PC-9 (cell line): Measurements from ENCODE around the gene ITGA2B. TPM values are rescaled to one million over a fixed set of nuclear protein-coding genes. Genes with fewer than 3 reads are reported as not detected.

Source experiments
- Bru-seq: library from RNA; stranded (reverse); fragments of 400-500 nt; gene quantifications from one replicate; lab custom pipeline; 2021; lab: Mats Ljungman, UMichigan
- BruChase-seq, 2 experiments: library from RNA; stranded (reverse); fragments of 400-500 nt; gene quantifications; one replicate each; lab custom pipeline; 2021; lab: Mats Ljungman, UMichigan
- BruUV-seq: library from RNA; stranded (reverse); fragments of 400-500 nt; replicated peaks from 2 replicates; lab custom pipeline; 2021; lab: Mats Ljungman, UMichigan
- CTCF ChIA-PET: fragments of 300-600 bp; sonication (Branson Sonifier 250); formaldehyde crosslinking; loops from one replicate; lab custom pipeline; 2022; ENCODE audit warnings: antibody characterized with exemption; lab: Charles Lee
- POLR2A ChIA-PET: fragments of 300-600 bp; sonication (Branson Sonifier 250); formaldehyde crosslinking; loops from one replicate; lab custom pipeline; 2022; ENCODE audit warnings: antibody characterized with exemption; ENCODE audit not compliant: unreplicated experiment; lab: Charles Lee
- DNase-seq, 2 experiments: peaks; one replicate each; pipeline versions ENCODE4 v3.0.0 to v3.0.0-alpha.2; 2015 to 2022; ENCODE audit warnings: mixed read lengths in 1 of 2
- H2AFZ ChIP-seq: fragments of 200-600 bp; sonication (generic); 2 replicates; pipeline ENCODE4 v1.8.1; 2017; ENCODE audit warnings: antibody characterized with exemption
- H3F3A ChIP-seq: fragments of 200-600 bp; sonication (generic); 2 replicates; pipeline ENCODE4 v1.8.1; 2017; ENCODE audit warnings: antibody characterized with exemption, mild to moderate bottlenecking, low read depth; ENCODE audit not compliant: insufficient read depth
- H3K27ac ChIP-seq: fragments of 200-600 bp; sonication (generic); 2 replicates; pipeline ENCODE4 v1.6.1; 2016; ENCODE audit warnings: mixed run types
- H3K27me3 ChIP-seq: fragments of 200-600 bp; sonication (generic); 2 replicates; pipeline ENCODE4 v1.6.1; 2016; ENCODE audit warnings: low read depth, mixed run types; ENCODE audit not compliant: insufficient read depth
- H3K36me3 ChIP-seq: fragments of 200-600 bp; sonication (generic); 2 replicates; pipeline ENCODE4 v1.6.1; 2016; ENCODE audit warnings: low read depth, mixed run types
- H3K4me1 ChIP-seq: fragments of 200-600 bp; sonication (generic); replicated peaks from 2 replicates; pipeline ENCODE4 v1.6.1; 2016; ENCODE audit warnings: mixed run types; ENCODE audit not compliant: insufficient read depth
- H3K4me2 ChIP-seq: fragments of 200-600 bp; sonication (generic); 2 replicates; pipeline ENCODE4 v1.6.1; 2017; ENCODE audit warnings: mixed run types
- H3K4me3 ChIP-seq: fragments of 200-600 bp; sonication (generic); 2 replicates; pipeline ENCODE4 v1.6.1; 2016; ENCODE audit warnings: mixed run types
- H3K79me2 ChIP-seq: fragments of 200-600 bp; sonication (generic); 2 replicates; pipeline ENCODE4 v1.6.1; 2017; ENCODE audit warnings: low read depth, mixed run types
- H3K9me2 ChIP-seq: fragments of 200-600 bp; sonication (generic); 2 replicates; pipeline ENCODE4 v1.8.1; 2017; ENCODE audit warnings: mild to moderate bottlenecking; ENCODE audit not compliant: insufficient read depth
- H3K9me3 ChIP-seq: fragments of 200-600 bp; sonication (generic); 2 replicates; pipeline ENCODE4 v1.8.1; 2016; ENCODE audit warnings: low read depth; ENCODE audit not compliant: insufficient read depth
- H4K20me1 ChIP-seq: fragments of 200-600 bp; sonication (generic); 2 replicates; pipeline ENCODE4 v1.8.1; 2017; ENCODE audit not compliant: insufficient read depth
- CTCF ChIP-seq: fragments of 200-600 bp; sonication (generic); conservative IDR thresholded peaks from 2 replicates; pipeline ENCODE4 v1.6.1; 2017; ENCODE audit warnings: mixed run types, antibody characterized with exemption, mild to moderate bottlenecking, moderate library complexity
- EZH2 ChIP-seq: fragments of 200-600 bp; sonication (generic); IDR thresholded peaks from 2 replicates; pipeline ENCODE4 v1.8.0; 2017; ENCODE audit warnings: antibody characterized with exemption, low read depth
- intact Hi-C: fragments of 100-400 bp; cut with micrococcal nuclease; formaldehyde crosslinking; loops from one replicate; pipeline ENCODE4 v1.10.0; 2022; ENCODE audit not compliant: unreplicated experiment
- long read RNA-seq: library from polyadenylated mRNA; stranded (forward); transcript quantifications from one replicate; pipeline ENCODE4 v2.0.0, GENCODE V29; 2022
- total RNA-seq: library from RNA; stranded (reverse); gene quantifications from 2 replicates; pipeline ENCODE4 v1.2.3, GENCODE V29; 2021

ITGA2B gene
- total RNA-seq (5.7 TPM in 2 replicates), Bru-seq, nascent RNA (percentile 36 among the genes with signal in this experiment), BruChase-seq, experiment 1, labeled RNA remaining after a 2-hour chase (percentile 31 among the genes with signal in this experiment), BruChase-seq, experiment 2, labeled RNA remaining after a 6-hour chase (percentile 39 among the genes with signal in this experiment)
- long read RNA-seq, partial matches to known transcripts = 2 of 5 reads
- long read RNA-seq, other reads (novel, unspliced or antisense) = 3 of 5 reads

DNA sequence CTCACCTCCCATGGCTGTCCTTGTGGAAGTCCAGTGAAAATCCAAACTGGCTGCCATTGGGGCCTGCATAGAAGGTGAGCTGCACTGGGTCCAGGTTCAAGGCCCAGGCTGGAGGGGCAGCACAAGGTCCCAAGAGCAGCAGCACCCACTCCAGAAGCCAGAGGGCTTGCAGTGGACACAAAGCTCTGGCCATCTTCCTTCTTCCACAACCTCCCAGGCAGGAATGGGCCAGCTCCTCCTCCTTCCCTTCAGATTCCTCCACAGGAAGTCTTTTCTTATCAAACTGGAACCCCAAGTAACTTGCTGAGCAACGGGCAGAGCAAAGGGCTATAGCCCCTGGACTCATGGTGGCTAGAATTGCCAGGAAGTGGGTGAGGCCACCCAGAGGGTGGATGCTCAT lies at the start of gene ITGA2B:
Gene ITGA2B (minus strand): TSS at position 369 of the 400 bp plus-strand sequence. CDS start 176 bp downstream, at position 193.
- Histone ChIP-seq H3K4me1 (no peaks in the 10 kb centered on the region), H3K9me2 (no peaks in the 10 kb centered on the region), H3K4me2 (no peak within 1 kb of the TSS), H3K27me3 (no peaks in the 10 kb centered on the region), H3F3A (peaks cover 8% of the 10 kb centered on the region), H3K79me2 (no peaks in the 10 kb centered on the region), H3K9me3 (no peaks in the 10 kb centered on the region), H2AFZ (no peak within 1 kb of the TSS), H3K27ac (no peak within 1 kb of the TSS), H4K20me1 (no peaks in the 10 kb centered on the region), H3K4me3 (no peak within 1 kb of the TSS), H3K36me3 (no peaks in the 10 kb centered on the region)
- CTCF ChIA-PET = no interaction called here
- DNase-seq = no peak
- intact Hi-C loops = no loop called here
- no TSS peak for BruUV-seq
- POLR2A ChIA-PET = no interaction called here
- TF ChIP-seq EZH2 (no peak), CTCF (no peak)

DNA sequence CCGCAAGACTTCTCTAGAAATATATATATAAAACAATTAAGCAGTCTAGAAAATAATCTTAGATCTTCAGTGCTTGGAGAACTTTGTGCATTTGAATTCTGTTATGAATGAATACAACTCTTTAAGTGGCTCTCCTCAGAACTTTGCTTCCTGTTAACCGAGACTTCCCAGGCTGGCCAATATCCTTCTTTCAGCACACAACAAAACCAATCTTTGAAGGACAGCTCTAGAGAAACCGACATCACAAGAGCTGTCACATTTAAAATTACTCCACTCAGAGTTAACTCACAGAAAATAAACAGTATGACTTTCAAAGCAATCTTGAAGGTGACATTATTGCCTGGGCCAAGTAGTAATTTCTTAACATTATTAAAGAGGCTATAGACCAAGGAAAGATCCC lies 49.7 kb upstream of the ITGA2B start:
- H2AFZ ChIP-seq = no peak overlapping the region
- ChIA-PET CTCF (no interaction called here), POLR2A (no interaction called here)
- H3K4me3 ChIP-seq = no peak overlapping the region
- peaks cover 29% of the 10 kb centered on the region for H3K79me2 ChIP-seq
- H4K20me1 ChIP-seq = no peaks in the 10 kb centered on the region
- no peak for TF ChIP-seq EZH2
- no peak overlapping the region for H3K4me2 ChIP-seq
- H3K9me2 ChIP-seq = no peaks in the 10 kb centered on the region
- H3K27me3 ChIP-seq = no peaks in the 10 kb centered on the region
- H3K36me3 ChIP-seq = 0 out of 2 replicates have a peak, but pooled peaks cover 10% of the 10 kb centered on the region
- no peaks in the 10 kb centered on the region for H3K4me1 ChIP-seq
- no peak overlapping the region for H3K27ac ChIP-seq
- BruUV-seq = no TSS peak
- DNase-seq = no peak
- no peaks in the 10 kb centered on the region; the same call in none of the 2 replicates for H3F3A ChIP-seq
- no peaks in the 10 kb centered on the region for H3K9me3 ChIP-seq
- intact Hi-C loops = no loop called here

GRCh38 chr17:44438636-44439035 lies 49.2 kb upstream of the ITGA2B start:
- POLR2A ChIA-PET = no interaction called here
- H3K79me2 ChIP-seq = peaks cover 26% of the 10 kb centered on the region

More at GRCh38 chr17:44438636-44439035, 49.2 kb upstream of the ITGA2B start:
- H3K9me3 ChIP-seq = no peaks in the 10 kb centered on the region
- DNase-seq = no peak
- no peaks in the 10 kb centered on the region for H3K9me2 ChIP-seq
- no peak overlapping the region for H3K4me2 ChIP-seq
- BruUV-seq = no TSS peak
- H3K4me1 ChIP-seq = no peaks in the 10 kb centered on the region
- CTCF ChIA-PET = no interaction called here
- H3F3A ChIP-seq = no peaks in the 10 kb centered on the region; the same call in none of the 2 replicates
- no peak overlapping the region for H3K27ac ChIP-seq
- H3K27me3 ChIP-seq = no peaks in the 10 kb centered on the region
- H3K36me3 ChIP-seq = peaks cover 13% of the 10 kb centered on the region; the same call in 1 of the 2 replicates
- TF ChIP-seq EZH2 (no peak), CTCF (no peak)
- H2AFZ ChIP-seq = no peak overlapping the region
- intact Hi-C loops = no loop called here
- no peaks in the 10 kb centered on the region for H4K20me1 ChIP-seq
- H3K4me3 ChIP-seq = no peak overlapping the region
